ENCODE results near the gene FAT1. TPM values are rescaled to one million over a fixed set of nuclear protein-coding genes. Genes with fewer than 3 reads are reported as not detected.

FAT1 gene
- total and polyA plus RNA-seq, 9 of the 15 experiments (the other 6 are each of a cell fraction or from before 2014, with no cell fraction given) = 6.0 to 38.4 (median 21.4) TPM

DNA sequence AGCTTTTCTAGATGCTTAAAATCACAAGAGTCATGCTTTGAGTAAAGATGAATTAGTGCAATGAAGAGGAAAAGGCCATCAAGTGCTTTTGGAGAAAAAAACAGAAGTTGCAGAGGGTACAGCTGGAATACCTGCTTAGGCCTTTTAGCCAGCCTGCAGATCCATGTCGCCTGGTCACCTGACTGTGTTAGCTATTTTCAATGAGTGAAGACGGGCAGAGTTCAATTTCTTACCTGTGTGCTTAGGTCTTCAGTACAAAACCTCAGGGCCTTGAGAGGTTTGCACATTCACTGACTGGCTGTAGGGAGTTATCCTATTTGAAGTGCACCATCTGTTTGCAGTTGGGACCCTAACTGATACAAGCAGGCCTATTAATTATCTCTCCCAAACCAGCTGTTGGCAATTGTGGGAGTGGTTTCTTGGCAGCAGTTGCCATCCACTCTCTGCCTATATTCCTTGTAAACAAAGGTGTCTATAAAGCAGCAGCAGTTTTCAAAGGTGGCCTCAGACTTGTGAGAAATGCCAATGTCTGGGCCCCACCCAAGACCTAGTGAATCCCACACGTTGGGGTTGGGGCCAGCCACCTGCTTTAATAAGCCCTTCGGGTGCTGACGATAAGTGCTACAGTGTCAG is 16.3 kb upstream of the FAT1 start (continued):
- TF ChIP-seq, protein P1, sequence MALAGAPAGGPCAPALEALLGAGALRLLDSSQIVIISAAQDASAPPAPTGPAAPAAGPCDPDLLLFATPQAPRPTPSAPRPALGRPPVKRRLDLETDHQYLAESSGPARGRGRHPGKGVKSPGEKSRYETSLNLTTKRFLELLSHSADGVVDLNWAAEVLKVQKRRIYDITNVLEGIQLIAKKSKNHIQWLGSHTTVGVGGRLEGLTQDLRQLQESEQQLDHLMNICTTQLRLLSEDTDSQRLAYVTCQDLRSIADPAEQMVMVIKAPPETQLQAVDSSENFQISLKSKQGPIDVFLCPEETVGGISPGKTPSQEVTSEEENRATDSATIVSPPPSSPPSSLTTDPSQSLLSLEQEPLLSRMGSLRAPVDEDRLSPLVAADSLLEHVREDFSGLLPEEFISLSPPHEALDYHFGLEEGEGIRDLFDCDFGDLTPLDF (CRISPR knock-in tag; IDR thresholded peaks at IDR 0.05) = no peak
- TF ChIP-seq EP400 (IDR thresholded peaks at IDR 0.05) = no peak
- no peak for TF ChIP-seq SMAD2 (IDR thresholded peaks at IDR 0.05; ENCODE audit: low read depth, low read length)
- no peak for TF ChIP-seq E2F3 (CRISPR knock-in tag; IDR thresholded peaks at IDR 0.05)

DNA sequence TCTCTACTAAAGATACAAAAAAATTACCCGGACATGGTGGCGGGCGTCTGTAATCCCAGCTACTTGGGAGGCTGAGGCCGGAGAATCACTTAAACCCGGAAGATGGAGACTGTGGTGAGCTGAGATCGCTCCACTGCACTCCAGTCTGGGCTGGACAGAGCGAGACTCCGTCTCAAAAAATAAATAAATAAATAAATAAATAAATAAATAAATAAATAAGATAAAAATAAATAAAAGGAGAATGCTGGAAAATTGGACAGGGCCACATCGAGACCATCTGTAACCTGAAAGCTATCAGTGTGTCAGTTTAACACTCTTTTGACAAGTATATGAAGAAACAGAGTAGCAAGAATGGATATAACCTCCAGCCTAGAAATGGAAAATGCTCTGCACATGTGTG is 15.7 kb upstream of the FAT1 start:
- no peaks in the 10 kb centered on the region for H3K79me2 ChIP-seq (ENCODE audit: control insufficient read depth, insufficient read depth, low read length)
- intact Hi-C loops (cut with micrococcal nuclease) = no loop called here
- H3K9me1 ChIP-seq (ENCODE audit: control insufficient read depth, insufficient read depth, low read length) = no peaks in the 10 kb centered on the region
- no peak for DNase-seq (ENCODE audit: extremely low read depth in 1 of 4, low spot score in 3 of 4)
- CTCF ChIA-PET (ENCODE audit: low intra/inter-chr PET ratio) = no interaction called here
- H3K4me3 ChIP-seq = no peak overlapping the region
- H2AFZ ChIP-seq (ENCODE audit: low read depth, low read length) = no peak overlapping the region
- H3K27me3 ChIP-seq (ENCODE audit: control insufficient read depth in 2 of 2, insufficient read depth in 2 of 2, low read length in 2 of 2) = peaks cover 0 to 4% of the 10 kb centered on the region in 2 experiments; a peak in 1 of 5 replicates
- no peaks in the 10 kb centered on the region for H3K9me3 ChIP-seq (replicated peaks; ENCODE audit: control insufficient read depth, insufficient read depth, low read depth, low read length)
- no peak for ATAC-seq
- no peaks in the 10 kb centered on the region for H4K20me1 ChIP-seq (replicated peaks; ENCODE audit: control insufficient read depth, insufficient read depth, low read length)
- FAIRE-seq = no peak
- H3K4me1 ChIP-seq (replicated peaks in 1 of 2; ENCODE audit: control insufficient read depth in 2 of 2, insufficient read depth in 2 of 2, low read length in 2 of 2) = peaks cover 0 to 10% of the 10 kb centered on the region in 2 experiments; a peak in 3 of 5 replicates
- H3K27ac ChIP-seq (ENCODE audit: extremely low read depth, low read depth, low read length) = no peak overlapping the region
- POLR2A ChIA-PET = interaction anchor here (0.7 to 1.0 kb wide), 2 partner anchors 9 to 413 kb away, joined by 3 read pairs; no protein-coding TSS in a partner anchor
- H3K9ac ChIP-seq (ENCODE audit: insufficient read depth in 1 of 2, low read depth in 2 of 2, low read length in 2 of 2) = no peak overlapping the region
- 63% methylated on average over 8 of the region's 9 CpGs for WGBS (ENCODE audit: insufficient coverage, low coverage, missing lambda C conversion rate)
- no TSS peak for BruUV-seq (replicated peaks)
- no peak overlapping the region for H3K4me2 ChIP-seq (ENCODE audit: insufficient read depth, low read length)
- no peaks in the 10 kb centered on the region; the same call in 2 of the 3 replicates for H3K36me3 ChIP-seq (ENCODE audit: control insufficient read depth, insufficient read depth, low read length)
- in situ Hi-C loops (cut with MboI) = no loop called here
- TF ChIP-seq, protein P2, sequence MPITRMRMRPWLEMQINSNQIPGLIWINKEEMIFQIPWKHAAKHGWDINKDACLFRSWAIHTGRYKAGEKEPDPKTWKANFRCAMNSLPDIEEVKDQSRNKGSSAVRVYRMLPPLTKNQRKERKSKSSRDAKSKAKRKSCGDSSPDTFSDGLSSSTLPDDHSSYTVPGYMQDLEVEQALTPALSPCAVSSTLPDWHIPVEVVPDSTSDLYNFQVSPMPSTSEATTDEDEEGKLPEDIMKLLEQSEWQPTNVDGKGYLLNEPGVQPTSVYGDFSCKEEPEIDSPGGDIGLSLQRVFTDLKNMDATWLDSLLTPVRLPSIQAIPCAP (CRISPR knock-in tag; IDR thresholded peaks at IDR 0.05; ENCODE audit: borderline replicate concordance) = no peak
- TF ChIP-seq KLF6 (CRISPR knock-in tag; IDR thresholded peaks at IDR 0.05; ENCODE audit: borderline replicate concordance) (no peak), MIER1 (IDR thresholded peaks at IDR 0.05; ENCODE audit: low read depth) (no peak), CBX2 (IDR thresholded peaks at IDR 0.05; ENCODE audit: insufficient read depth, low read length, poor library complexity, severe bottlenecking) (no peak)
- TF ChIP-seq, protein P3, sequence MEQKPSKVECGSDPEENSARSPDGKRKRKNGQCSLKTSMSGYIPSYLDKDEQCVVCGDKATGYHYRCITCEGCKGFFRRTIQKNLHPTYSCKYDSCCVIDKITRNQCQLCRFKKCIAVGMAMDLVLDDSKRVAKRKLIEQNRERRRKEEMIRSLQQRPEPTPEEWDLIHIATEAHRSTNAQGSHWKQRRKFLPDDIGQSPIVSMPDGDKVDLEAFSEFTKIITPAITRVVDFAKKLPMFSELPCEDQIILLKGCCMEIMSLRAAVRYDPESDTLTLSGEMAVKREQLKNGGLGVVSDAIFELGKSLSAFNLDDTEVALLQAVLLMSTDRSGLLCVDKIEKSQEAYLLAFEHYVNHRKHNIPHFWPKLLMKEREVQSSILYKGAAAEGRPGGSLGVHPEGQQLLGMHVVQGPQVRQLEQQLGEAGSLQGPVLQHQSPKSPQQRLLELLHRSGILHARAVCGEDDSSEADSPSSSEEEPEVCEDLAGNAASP (IDR thresholded peaks at IDR 0.05) = no peak
